ENCODE data around the gene RNF220. TPM values are rescaled to one million over a fixed set of nuclear protein-coding genes. Genes with fewer than 3 reads are reported as not detected.

The RNF220 gene
- total RNA-seq, 6 experiments from 2014 or later = 42.1 to 54.7 (median 51.9) TPM

DNA sequence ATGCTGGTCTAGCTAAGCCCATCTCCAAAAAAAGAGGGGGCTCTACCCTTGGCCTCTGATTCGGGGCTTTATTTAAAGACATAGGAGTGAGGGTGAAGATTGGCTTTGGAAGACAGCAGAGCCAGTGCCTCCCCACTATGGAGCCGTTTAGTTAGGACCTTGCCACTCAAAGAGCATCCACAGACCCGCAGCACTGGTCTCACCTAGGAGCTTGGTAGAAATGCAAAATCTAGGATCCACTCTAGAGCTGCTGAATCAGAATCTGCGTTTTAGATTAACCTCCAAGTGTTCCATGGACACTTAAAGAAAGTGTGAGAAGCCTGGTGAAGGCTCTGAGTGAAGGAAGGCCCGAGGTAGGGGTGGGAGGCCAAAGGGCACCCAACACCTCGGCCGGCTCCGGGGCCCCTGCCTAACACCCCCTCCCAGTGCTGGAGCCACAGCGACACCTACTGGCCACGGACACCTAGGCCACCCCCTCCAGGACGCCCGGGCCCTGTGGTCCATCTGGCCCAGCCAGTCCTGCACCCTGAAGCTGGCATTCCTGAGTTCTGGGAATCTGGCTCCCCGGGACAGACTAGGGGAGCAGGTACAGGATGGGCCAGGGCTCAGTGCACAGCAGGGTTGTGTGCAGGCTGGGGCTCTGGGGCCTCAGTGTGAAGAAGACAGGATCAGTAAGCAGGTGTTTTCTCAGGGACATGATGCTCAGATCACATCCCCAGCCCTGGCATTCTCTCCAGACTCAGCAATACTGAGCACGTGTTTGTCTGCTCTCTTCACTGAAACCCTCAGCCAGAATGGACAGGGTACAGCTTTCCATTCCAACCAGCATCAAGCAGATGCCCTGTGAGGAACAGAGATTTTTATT is 190.0 kb downstream of the RNF220 start:
- Mint-ChIP-seq H3K9me3 (no peaks in the 10 kb centered on the region), H3K4me3 (no peak overlapping the region), H3K4me1 (ENCODE audit: low read depth) (peaks cover 7% of the 10 kb centered on the region), H3K36me3 (ENCODE audit: low read depth) (no peaks in the 10 kb centered on the region), H3K27me3 (ENCODE audit: insufficient read depth) (peaks cover 18% of the 10 kb centered on the region), H3K27ac (no peak overlapping the region)
- TF ChIP-seq CTCF (IDR thresholded peaks at IDR 0.05) = peak; percentile 100
- no peak for DNase-seq

GRCh38 chr1:44596511-44596910 is 191.5 kb downstream of the RNF220 start:
- Mint-ChIP-seq H3K36me3 (ENCODE audit: low read depth) (no peaks in the 10 kb centered on the region), H3K9me3 (no peaks in the 10 kb centered on the region), H3K4me3 (no peak overlapping the region), H3K27me3 (ENCODE audit: insufficient read depth) (peaks cover 13% of the 10 kb centered on the region), H3K27ac (no peak overlapping the region), H3K4me1 (ENCODE audit: low read depth) (peaks cover 7% of the 10 kb centered on the region)
- TF ChIP-seq CTCF (IDR thresholded peaks at IDR 0.05) = no peak
- no peak for DNase-seq

DNA sequence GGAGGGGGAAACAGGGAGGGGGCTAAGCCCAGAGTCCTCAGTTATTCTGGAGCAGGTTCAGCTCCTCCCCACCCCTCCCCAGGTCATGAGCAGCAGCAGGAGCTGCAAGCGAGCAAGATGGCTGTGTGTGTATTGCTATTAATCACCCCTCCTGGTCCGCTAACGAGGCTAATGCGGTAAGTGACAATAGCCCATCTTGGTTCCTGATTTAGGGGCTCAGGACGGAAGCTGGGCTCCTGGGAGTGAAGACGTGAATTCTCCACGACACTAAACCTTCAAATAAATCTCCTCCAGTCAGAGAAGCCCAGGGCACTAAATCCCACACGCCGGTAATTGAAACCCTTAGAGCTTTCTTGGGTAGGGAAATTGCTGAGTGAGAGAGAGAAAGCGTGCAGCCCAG is 193.1 kb downstream of the RNF220 start:
- DNase-seq = no peak
- H3K36me3 Mint-ChIP-seq (ENCODE audit: low read depth) = no peaks in the 10 kb centered on the region
- H3K4me1 Mint-ChIP-seq (ENCODE audit: low read depth) = no peaks in the 10 kb centered on the region
- H3K9me3 Mint-ChIP-seq = no peaks in the 10 kb centered on the region
- no peak overlapping the region for H3K27ac Mint-ChIP-seq
- H3K27me3 Mint-ChIP-seq (ENCODE audit: insufficient read depth) = peaks cover 13% of the 10 kb centered on the region
- no peak overlapping the region for H3K4me3 Mint-ChIP-seq
- TF ChIP-seq CTCF (IDR thresholded peaks at IDR 0.05) = no peak

- DNase-seq = no peak
- peaks cover 11% of the 10 kb centered on the region; the same call in 1 of the 2 replicates for H3K27me3 Mint-ChIP-seq (ENCODE audit: insufficient read depth)
- H3K4me1 Mint-ChIP-seq (ENCODE audit: low read depth) = peaks cover 20% of the 10 kb centered on the region
- no peaks in the 10 kb centered on the region for H3K36me3 Mint-ChIP-seq (ENCODE audit: low read depth)
- H3K9me3 Mint-ChIP-seq = no peaks in the 10 kb centered on the region
- H3K4me3 Mint-ChIP-seq = no peak overlapping the region
- TF ChIP-seq CTCF (IDR thresholded peaks at IDR 0.05) = no peak
- no peak overlapping the region for H3K27ac Mint-ChIP-seq
Measured at GRCh38 chr1:44602634-44603628, 197.9 kb downstream of the RNF220 start.

DNA sequence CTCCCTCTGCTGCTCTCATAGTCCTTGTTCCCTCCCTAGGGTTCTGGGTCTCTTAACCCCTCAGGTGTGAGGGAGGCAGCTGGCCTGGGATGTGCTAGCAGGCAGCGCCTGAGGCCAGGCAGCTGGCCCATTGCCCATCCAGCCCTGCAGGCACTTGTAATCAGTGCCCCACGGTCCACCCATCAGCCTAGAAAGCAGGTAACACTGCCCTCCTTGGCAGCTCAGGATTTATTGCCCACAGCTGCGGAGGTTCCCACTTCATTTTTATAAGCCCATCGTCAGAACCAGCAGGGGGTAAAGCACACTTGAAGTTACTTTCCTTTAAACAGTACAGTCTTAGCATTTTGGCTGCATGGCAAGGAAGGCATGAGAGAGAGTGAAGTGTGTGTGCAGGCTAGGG is 198.7 kb downstream of the RNF220 start:
- Mint-ChIP-seq H3K27me3 (ENCODE audit: insufficient read depth) (peaks cover 7% of the 10 kb centered on the region; the same call in 1 of the 2 replicates), H3K36me3 (ENCODE audit: low read depth) (no peaks in the 10 kb centered on the region), H3K9me3 (no peaks in the 10 kb centered on the region), H3K27ac (no peak overlapping the region), H3K4me3 (no peak overlapping the region), H3K4me1 (ENCODE audit: low read depth) (peaks cover 20% of the 10 kb centered on the region)
- TF ChIP-seq CTCF (IDR thresholded peaks at IDR 0.05) = no peak
- no peak for DNase-seq
